Stomach (tissue), 4 donors: ENCODE measurements around the gene EYA3.

Experiments used
- EP300 ChIP-seq: sonication (generic); formaldehyde crosslinking; IDR thresholded peaks from one replicate; pipeline ENCODE4 v1.6.1; 2017; ENCODE audit warnings: antibody characterized with exemption
- POLR2A ChIP-seq, 4 donors: fragments of 450-650 bp; IDR thresholded peaks; one replicate each; pipeline ENCODE4 v1.6.1; 2016; ENCODE audit warnings: antibody characterized with exemption in 4 of 4, control low read depth in 2 of 4, mild to moderate bottlenecking in 1 of 4, moderate library complexity in 1 of 4
- TF ChIP-seq, protein P1 (sequence below), 7 experiments: fragments of 450-650 bp in 4 of 7; fragments of 200-600 bp in 3 of 7; sonication (generic) in 3 of 7; IDR thresholded peaks; one replicate each; pipeline ENCODE4 v1.5.1; 2016 to 2019; ENCODE audit warnings: antibody characterized with exemption in 7 of 7, control low read depth in 2 of 7, mild to moderate bottlenecking in 1 of 7

GRCh38 chr1:28078262-28078661 is 10.1 kb downstream of the EYA3 start:
- TF ChIP-seq EP300 (no peak), POLR2A (IDR thresholded peaks at IDR 0.05) (no peak)
- TF ChIP-seq, protein P1, sequence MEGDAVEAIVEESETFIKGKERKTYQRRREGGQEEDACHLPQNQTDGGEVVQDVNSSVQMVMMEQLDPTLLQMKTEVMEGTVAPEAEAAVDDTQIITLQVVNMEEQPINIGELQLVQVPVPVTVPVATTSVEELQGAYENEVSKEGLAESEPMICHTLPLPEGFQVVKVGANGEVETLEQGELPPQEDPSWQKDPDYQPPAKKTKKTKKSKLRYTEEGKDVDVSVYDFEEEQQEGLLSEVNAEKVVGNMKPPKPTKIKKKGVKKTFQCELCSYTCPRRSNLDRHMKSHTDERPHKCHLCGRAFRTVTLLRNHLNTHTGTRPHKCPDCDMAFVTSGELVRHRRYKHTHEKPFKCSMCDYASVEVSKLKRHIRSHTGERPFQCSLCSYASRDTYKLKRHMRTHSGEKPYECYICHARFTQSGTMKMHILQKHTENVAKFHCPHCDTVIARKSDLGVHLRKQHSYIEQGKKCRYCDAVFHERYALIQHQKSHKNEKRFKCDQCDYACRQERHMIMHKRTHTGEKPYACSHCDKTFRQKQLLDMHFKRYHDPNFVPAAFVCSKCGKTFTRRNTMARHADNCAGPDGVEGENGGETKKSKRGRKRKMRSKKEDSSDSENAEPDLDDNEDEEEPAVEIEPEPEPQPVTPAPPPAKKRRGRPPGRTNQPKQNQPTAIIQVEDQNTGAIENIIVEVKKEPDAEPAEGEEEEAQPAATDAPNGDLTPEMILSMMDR (IDR thresholded peaks at IDR 0.05) = no peak
